ENCODE data around the gene LSM14B.

- TF ChIP-seq POLR2AphosphoS5 (IDR thresholded peaks at IDR 0.05; ENCODE audit: low read depth, low read length) (no peak), CTCF (IDR thresholded peaks at IDR 0.05 in 2 of 3, conservative IDR thresholded peaks at IDR 0.05 in 1 of 3; ENCODE audit: borderline replicate concordance in 1 of 3, insufficient read depth in 1 of 3, low read depth in 2 of 3, low read length in 2 of 3) (no peak), JUND (IDR thresholded peaks at IDR 0.05) (no peak), EZH2 (IDR thresholded peaks at IDR 0.05) (no peak), EZH2phosphoT487 (IDR thresholded peaks at IDR 0.05; ENCODE audit: borderline replicate concordance) (no peak), ZNF274 (IDR thresholded peaks at IDR 0.05; ENCODE audit: low read depth, low read length) (no peak), CBX3 (IDR thresholded peaks at IDR 0.05; ENCODE audit: low read depth) (no peak), YY1 (IDR thresholded peaks at IDR 0.05; ENCODE audit: extremely low read depth, insufficient replicate concordance, low read depth, low read length) (no peak), REST (IDR thresholded peaks at IDR 0.05; ENCODE audit: low read depth) (no peak), ZFX (IDR thresholded peaks at IDR 0.05) (no peak), SP1 (IDR thresholded peaks at IDR 0.05; ENCODE audit: low read depth) (no peak), POLR2A (IDR thresholded peaks at IDR 0.05; ENCODE audit: borderline replicate concordance, extremely low read depth, insufficient read depth, insufficient read length) (no peak)
These were observed 1.3 kb downstream of the LSM14B start for GRCh38 chr20:62123450-62124118.
